ENCODE measurements around the gene GRIK1. TPM values are rescaled to one million over a fixed set of nuclear protein-coding genes. Genes with fewer than 3 reads are reported as not detected.

Gene GRIK1
- total RNA-seq, 5 donors from 2014 or later (not counting 1 experiment from before 2014, with no cell fraction given): not detected

DNA sequence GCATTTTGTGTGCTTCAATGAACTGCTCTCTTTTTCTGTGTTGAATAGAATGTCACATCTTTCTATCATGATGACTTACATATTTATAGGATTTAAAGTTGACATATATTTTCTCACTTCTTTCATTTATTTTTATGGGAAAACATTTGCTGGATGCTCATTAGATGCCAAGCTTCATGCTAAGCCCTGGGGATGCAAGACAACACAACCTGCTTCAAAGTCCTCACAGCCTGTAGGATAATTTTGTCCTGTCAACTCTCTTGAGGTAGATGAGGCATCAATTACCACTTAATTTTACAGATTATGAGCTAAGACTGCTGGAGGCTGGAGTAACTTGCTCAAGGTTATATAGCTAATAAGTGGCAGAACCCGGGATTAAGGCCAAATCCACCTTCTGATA is 264.3 kb downstream of the GRIK1 start:
- Mint-ChIP-seq H3K4me1 (no peaks in the 10 kb centered on the region), H3K27me3 (peaks cover 0 to 7% of the 10 kb centered on the region in 2 donors), H3K36me3 (no peaks in the 10 kb centered on the region), H3K4me3 (no peak overlapping the region), H3K9me3 (no peaks in the 10 kb centered on the region), H3K27ac (no peak overlapping the region)
- ChIA-PET CTCF (no interaction called here), POLR2A (no interaction called here)
- Histone ChIP-seq H3K27me3 (replicated peaks in 1 of 2; ENCODE audit: control insufficient read depth in 2 of 2, extremely low read depth in 1 of 2, insufficient read depth in 2 of 2, low read length in 1 of 2) (no peaks in the 10 kb centered on the region), H3K9me3 (no peaks in the 10 kb centered on the region), H3K36me3 (ENCODE audit: control insufficient read depth in 2 of 2, extremely low read depth in 1 of 2, insufficient read depth in 1 of 2, low read length in 1 of 2) (no peaks in the 10 kb centered on the region), H3K27ac (ENCODE audit: low read length) (no peak overlapping the region), H3K4me1 (ENCODE audit: control insufficient read depth in 1 of 2, extremely low read depth in 1 of 2, insufficient read depth in 2 of 2, low read length in 2 of 2) (no peaks in the 10 kb centered on the region), H3K4me3 (ENCODE audit: control insufficient read depth in 1 of 2, extremely low read depth in 1 of 2, low read length in 1 of 2) (no peak overlapping the region)
- no peak for ATAC-seq (replicated peaks in 1 of 4)
- no peak for DNase-seq
- no CpG with 5 or more reads among the region's 1 CpG for WGBS (ENCODE audit: insufficient coverage)

GRCh38 chr21:29674343-29674742 is 265.5 kb downstream of the GRIK1 start:
- H3K27me3 Mint-ChIP-seq: peaks cover 0 to 10% of the 10 kb centered on the region in 2 donors
- H3K9me3 ChIP-seq: no peaks in the 10 kb centered on the region
- no peaks in the 10 kb centered on the region for H3K4me1 Mint-ChIP-seq
- ATAC-seq (replicated peaks in 1 of 4): no peak
- ChIA-PET POLR2A (no interaction called here), CTCF (no interaction called here)
- H3K4me3 Mint-ChIP-seq: no peak overlapping the region
- H3K9me3 Mint-ChIP-seq: no peaks in the 10 kb centered on the region
- DNase-seq: no peak
- H3K4me3 ChIP-seq (ENCODE audit: control insufficient read depth in 1 of 2, extremely low read depth in 1 of 2, low read length in 1 of 2): no peak overlapping the region
- H3K36me3 ChIP-seq (ENCODE audit: control insufficient read depth in 2 of 2, extremely low read depth in 1 of 2, insufficient read depth in 1 of 2, low read length in 1 of 2): no peaks in the 10 kb centered on the region
- no peak overlapping the region for H3K27ac ChIP-seq (ENCODE audit: low read length)
- H3K36me3 Mint-ChIP-seq: no peaks in the 10 kb centered on the region
- H3K27me3 ChIP-seq (replicated peaks in 1 of 2; ENCODE audit: control insufficient read depth in 2 of 2, extremely low read depth in 1 of 2, insufficient read depth in 2 of 2, low read length in 1 of 2): no peaks in the 10 kb centered on the region
- no peak overlapping the region for H3K27ac Mint-ChIP-seq
- H3K4me1 ChIP-seq (ENCODE audit: control insufficient read depth in 1 of 2, extremely low read depth in 1 of 2, insufficient read depth in 2 of 2, low read length in 2 of 2): no peaks in the 10 kb centered on the region
- no CpG with 5 or more reads among the region's 3 CpGs for WGBS (ENCODE audit: insufficient coverage)

DNA sequence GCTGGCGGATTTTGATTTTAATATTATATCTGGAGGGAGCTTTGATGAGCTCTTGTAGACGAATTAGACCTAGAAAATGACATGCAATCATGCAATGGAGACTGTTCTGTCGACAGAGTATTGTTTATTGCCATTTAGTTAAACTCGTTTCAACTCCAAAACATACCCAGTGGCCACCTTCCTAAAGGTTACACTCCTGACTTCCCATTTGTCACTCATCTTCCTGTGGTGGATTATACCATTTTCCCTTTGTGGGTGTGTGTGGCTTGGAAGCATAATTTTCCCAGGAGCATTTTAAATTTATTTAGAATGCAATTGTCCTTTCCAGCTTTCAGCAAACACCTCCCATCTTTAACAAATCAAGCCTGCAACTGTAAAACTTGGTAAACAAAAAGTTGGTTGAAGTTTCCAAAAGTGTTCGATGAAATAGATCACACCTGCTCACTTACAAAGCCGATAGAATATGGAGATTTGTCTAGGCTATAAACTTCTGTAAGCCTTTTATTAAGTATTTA is 266.6 kb downstream of the GRIK1 start:
- ATAC-seq (replicated peaks in 1 of 4) (no peak), DNase-seq (no peak)
- ChIA-PET POLR2A (no interaction called here), CTCF (no interaction called here)
- Mint-ChIP-seq H3K27me3 (peaks cover 1 to 14% of the 10 kb centered on the region in 2 donors), H3K9me3 (no peaks in the 10 kb centered on the region), H3K36me3 (no peaks in the 10 kb centered on the region), H3K4me1 (no peaks in the 10 kb centered on the region), H3K4me3 (no peak overlapping the region), H3K27ac (no peak overlapping the region)
- H3K27ac ChIP-seq (ENCODE audit: low read length): no peak overlapping the region
- H3K4me1 ChIP-seq (ENCODE audit: control insufficient read depth in 1 of 2, extremely low read depth in 1 of 2, insufficient read depth in 2 of 2, low read length in 2 of 2): no peaks in the 10 kb centered on the region
- H3K36me3 ChIP-seq (ENCODE audit: control insufficient read depth in 2 of 2, extremely low read depth in 1 of 2, insufficient read depth in 1 of 2, low read length in 1 of 2): no peaks in the 10 kb centered on the region
- no CpG with 5 or more reads among the region's 6 CpGs for WGBS (ENCODE audit: insufficient coverage)
- H3K9me3 ChIP-seq: no peaks in the 10 kb centered on the region
- H3K4me3 ChIP-seq (ENCODE audit: control insufficient read depth in 1 of 2, extremely low read depth in 1 of 2, low read length in 1 of 2): no peak overlapping the region
- no peaks in the 10 kb centered on the region for H3K27me3 ChIP-seq (replicated peaks in 1 of 2; ENCODE audit: control insufficient read depth in 2 of 2, extremely low read depth in 1 of 2, insufficient read depth in 2 of 2, low read length in 1 of 2)

DNA sequence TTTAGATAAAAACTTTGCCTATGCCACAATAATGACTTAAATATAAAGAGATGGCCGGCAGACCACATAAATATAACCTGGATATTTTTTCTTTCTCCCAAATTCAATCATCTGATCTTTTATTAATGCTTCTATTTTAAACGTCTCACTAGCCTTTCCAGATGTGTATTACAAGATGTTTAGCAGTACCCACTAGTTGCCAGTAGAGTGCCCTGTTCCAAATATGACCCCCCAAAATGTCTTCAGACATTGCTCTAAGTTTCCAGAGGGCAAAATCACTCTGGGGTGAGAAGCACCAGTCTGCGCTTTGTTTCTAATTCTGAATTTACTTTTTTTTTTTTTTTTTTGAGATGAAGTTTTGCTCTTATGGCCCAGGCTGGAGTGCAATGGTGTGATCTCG is 268.1 kb downstream of the GRIK1 start:
- Histone ChIP-seq H3K4me3 (ENCODE audit: control insufficient read depth in 1 of 2, extremely low read depth in 1 of 2, low read length in 1 of 2) (no peak overlapping the region), H3K9me3 (no peaks in the 10 kb centered on the region), H3K27ac (ENCODE audit: low read length) (no peak overlapping the region), H3K27me3 (replicated peaks in 1 of 2; ENCODE audit: control insufficient read depth in 2 of 2, extremely low read depth in 1 of 2, insufficient read depth in 2 of 2, low read length in 1 of 2) (no peaks in the 10 kb centered on the region), H3K36me3 (ENCODE audit: control insufficient read depth in 2 of 2, extremely low read depth in 1 of 2, insufficient read depth in 1 of 2, low read length in 1 of 2) (no peaks in the 10 kb centered on the region), H3K4me1 (ENCODE audit: control insufficient read depth in 1 of 2, extremely low read depth in 1 of 2, insufficient read depth in 2 of 2, low read length in 2 of 2) (no peaks in the 10 kb centered on the region)
- H3K36me3 Mint-ChIP-seq: no peaks in the 10 kb centered on the region
- H3K27me3 Mint-ChIP-seq: peaks cover 6 to 18% of the 10 kb centered on the region in 2 donors
- 60% methylated on average over 2 of the region's 4 CpGs for WGBS (ENCODE audit: insufficient coverage)
- H3K9me3 Mint-ChIP-seq: no peaks in the 10 kb centered on the region
- ChIA-PET CTCF (no interaction called here), POLR2A (no interaction called here)
- ATAC-seq (replicated peaks in 1 of 4): no peak
- H3K4me3 Mint-ChIP-seq: no peak overlapping the region
- H3K4me1 Mint-ChIP-seq: no peaks in the 10 kb centered on the region
- H3K27ac Mint-ChIP-seq: no peak overlapping the region
- DNase-seq: no peak

DNA sequence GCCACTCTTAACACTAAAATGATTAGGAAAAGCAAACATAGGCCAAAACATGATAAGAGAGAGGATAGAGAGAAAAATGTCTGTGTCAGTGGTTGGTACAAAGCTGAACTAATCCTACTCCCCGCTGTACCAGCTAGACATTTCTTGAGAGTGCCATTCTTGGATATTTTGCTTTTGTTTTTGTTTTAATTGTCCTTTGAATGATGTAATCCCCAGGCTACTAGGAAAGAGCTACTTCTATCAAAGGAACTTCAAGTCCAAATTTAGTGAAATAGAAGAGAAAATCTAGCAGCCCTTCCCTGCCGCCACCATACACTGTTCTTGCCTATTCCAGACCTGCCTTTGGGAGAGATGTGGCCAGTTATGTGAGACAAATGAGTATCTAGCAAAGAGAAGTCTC is 269.6 kb downstream of the GRIK1 start:
- no peaks in the 10 kb centered on the region for H3K36me3 ChIP-seq (ENCODE audit: control insufficient read depth in 2 of 2, extremely low read depth in 1 of 2, insufficient read depth in 1 of 2, low read length in 1 of 2)
- Mint-ChIP-seq H3K4me3 (no peak overlapping the region), H3K4me1 (no peaks in the 10 kb centered on the region)

DNA sequence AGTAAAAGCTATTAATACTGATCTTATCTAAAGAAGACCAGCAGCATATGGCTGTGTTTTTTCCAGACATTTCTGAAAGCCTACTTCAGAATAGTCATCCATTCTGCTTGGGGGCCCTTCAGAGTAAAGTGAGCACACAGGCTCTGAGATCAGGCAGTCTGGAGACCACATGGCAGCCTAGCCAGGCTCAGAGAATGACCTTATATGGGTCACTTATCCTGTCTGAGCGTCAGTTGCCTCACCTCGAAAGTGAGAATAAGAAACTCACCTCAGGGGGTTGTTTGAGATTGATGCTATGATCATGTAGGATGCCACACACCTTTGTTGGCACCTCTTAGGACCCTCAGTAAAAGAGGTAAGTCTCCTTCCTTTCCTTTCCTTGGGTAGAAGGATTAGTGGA is 270.4 kb downstream of the GRIK1 start:
- no peaks in the 10 kb centered on the region for H3K9me3 ChIP-seq
- WGBS (ENCODE audit: insufficient coverage): no CpG with 5 or more reads among the region's 2 CpGs
- H3K27me3 ChIP-seq (replicated peaks in 1 of 2; ENCODE audit: control insufficient read depth in 2 of 2, extremely low read depth in 1 of 2, insufficient read depth in 2 of 2, low read length in 1 of 2): no peaks in the 10 kb centered on the region
- H3K9me3 Mint-ChIP-seq: no peaks in the 10 kb centered on the region
- ChIA-PET POLR2A (no interaction called here), CTCF (no interaction called here)
- no peaks in the 10 kb centered on the region for H3K36me3 Mint-ChIP-seq
- ATAC-seq (replicated peaks in 1 of 4) (no peak), DNase-seq (no peak)
- peaks cover 6 to 15% of the 10 kb centered on the region in 2 donors for H3K27me3 Mint-ChIP-seq
- H3K27ac Mint-ChIP-seq: no peak overlapping the region
- no peaks in the 10 kb centered on the region for H3K4me1 ChIP-seq (ENCODE audit: control insufficient read depth in 1 of 2, extremely low read depth in 1 of 2, insufficient read depth in 2 of 2, low read length in 2 of 2)
- H3K4me3 Mint-ChIP-seq: no peak overlapping the region
- H3K27ac ChIP-seq (ENCODE audit: low read length): no peak overlapping the region
- H3K4me1 Mint-ChIP-seq: no peaks in the 10 kb centered on the region
- no peaks in the 10 kb centered on the region for H3K36me3 ChIP-seq (ENCODE audit: control insufficient read depth in 2 of 2, extremely low read depth in 1 of 2, insufficient read depth in 1 of 2, low read length in 1 of 2)
- H3K4me3 ChIP-seq (ENCODE audit: control insufficient read depth in 1 of 2, extremely low read depth in 1 of 2, low read length in 1 of 2): no peak overlapping the region

More for the DNA sequence above, 269.6 kb downstream of the GRIK1 start:
- Histone ChIP-seq H3K4me1 (ENCODE audit: control insufficient read depth in 1 of 2, extremely low read depth in 1 of 2, insufficient read depth in 2 of 2, low read length in 2 of 2) (no peaks in the 10 kb centered on the region), H3K4me3 (ENCODE audit: control insufficient read depth in 1 of 2, extremely low read depth in 1 of 2, low read length in 1 of 2) (no peak overlapping the region), H3K27me3 (replicated peaks in 1 of 2; ENCODE audit: control insufficient read depth in 2 of 2, extremely low read depth in 1 of 2, insufficient read depth in 2 of 2, low read length in 1 of 2) (no peaks in the 10 kb centered on the region), H3K27ac (ENCODE audit: low read length) (no peak overlapping the region), H3K9me3 (no peaks in the 10 kb centered on the region)
- ChIA-PET CTCF (no interaction called here), POLR2A (no interaction called here)
- no CpG with 5 or more reads among the region's 2 CpGs for WGBS (ENCODE audit: insufficient coverage)
- no peak for ATAC-seq (replicated peaks in 1 of 4)
- Mint-ChIP-seq H3K27me3 (peaks cover 6 to 15% of the 10 kb centered on the region in 2 donors), H3K9me3 (no peaks in the 10 kb centered on the region), H3K27ac (no peak overlapping the region), H3K36me3 (no peaks in the 10 kb centered on the region)
- no peak for DNase-seq

DNA sequence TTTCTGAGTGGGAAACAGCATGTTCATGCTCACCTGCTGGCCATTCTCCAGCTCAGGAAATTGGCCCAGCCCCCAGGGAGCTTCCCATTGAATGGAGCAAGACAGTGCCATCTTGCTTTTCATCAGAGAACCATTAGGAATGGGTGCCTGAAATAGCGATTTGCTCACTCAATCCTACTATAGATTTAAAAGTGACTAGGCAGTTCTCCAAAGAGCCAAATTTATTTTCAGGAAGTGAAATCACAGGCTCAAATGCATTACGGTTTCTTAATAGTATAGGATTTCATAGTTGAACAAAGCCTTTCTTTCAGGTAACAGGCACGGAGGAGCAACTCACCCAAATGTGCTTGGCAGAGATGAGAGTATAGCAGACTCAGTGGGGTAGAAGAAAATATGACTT is 272.1 kb downstream of the GRIK1 start:
- H3K9me3 ChIP-seq: no peaks in the 10 kb centered on the region
- DNase-seq: no peak
- no peaks in the 10 kb centered on the region for H3K4me1 Mint-ChIP-seq
- ATAC-seq (replicated peaks in 1 of 4): no peak
- no peak overlapping the region for H3K4me3 ChIP-seq (ENCODE audit: control insufficient read depth in 1 of 2, extremely low read depth in 1 of 2, low read length in 1 of 2)
- H3K27ac Mint-ChIP-seq: no peak overlapping the region
- H3K27me3 Mint-ChIP-seq: peaks cover 6 to 20% of the 10 kb centered on the region in 2 donors
- no peaks in the 10 kb centered on the region for H3K27me3 ChIP-seq (replicated peaks in 1 of 2; ENCODE audit: control insufficient read depth in 2 of 2, extremely low read depth in 1 of 2, insufficient read depth in 2 of 2, low read length in 1 of 2)
- H3K4me3 Mint-ChIP-seq: no peak overlapping the region
- no peaks in the 10 kb centered on the region for H3K9me3 Mint-ChIP-seq
- no peak overlapping the region for H3K27ac ChIP-seq (ENCODE audit: low read length)
- H3K4me1 ChIP-seq (ENCODE audit: control insufficient read depth in 1 of 2, extremely low read depth in 1 of 2, insufficient read depth in 2 of 2, low read length in 2 of 2): no peaks in the 10 kb centered on the region
- WGBS (ENCODE audit: insufficient coverage): 80% methylated on average over 2 of the region's 3 CpGs
- H3K36me3 ChIP-seq (ENCODE audit: control insufficient read depth in 2 of 2, extremely low read depth in 1 of 2, insufficient read depth in 1 of 2, low read length in 1 of 2): no peaks in the 10 kb centered on the region
- H3K36me3 Mint-ChIP-seq: no peaks in the 10 kb centered on the region
- POLR2A ChIA-PET: no interaction called here
- CTCF ChIA-PET: no interaction called here

Measured in T-cell (primary cell).